ENCODE measurements around the gene ZMIZ1.

Gene ZMIZ1

DNA sequence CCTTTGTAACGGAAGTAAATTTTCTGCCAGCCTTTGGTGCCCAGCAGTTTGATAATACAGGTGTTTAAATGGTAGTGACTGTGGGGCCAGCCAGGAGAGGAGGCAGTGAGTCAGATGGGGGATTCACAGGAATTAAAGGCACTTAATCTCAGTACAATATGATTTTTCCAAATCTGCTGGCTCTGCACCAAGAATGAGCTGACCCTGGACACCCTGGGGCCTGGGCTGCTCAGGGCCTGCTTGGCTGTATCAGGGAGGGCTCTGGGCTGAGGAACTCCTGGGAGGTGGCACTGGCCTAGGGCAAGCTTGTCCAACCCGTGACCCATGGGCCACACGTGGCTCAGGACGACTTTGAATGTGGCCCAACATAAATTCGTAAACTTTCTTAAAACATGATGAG, 104.1 kb downstream of the ZMIZ1 start:
- Histone ChIP-seq H3K36me3 (no peaks in the 10 kb centered on the region; the same call in 1 of the 2 replicates), H3K4me3 (ENCODE audit: low read depth, low read length) (no peak overlapping the region), H3K27me3 (ENCODE audit: insufficient read depth, low read depth, severe bottlenecking) (no peaks in the 10 kb centered on the region), H3K27ac (no peak overlapping the region), H3K9me3 (ENCODE audit: severe bottlenecking) (no peaks in the 10 kb centered on the region)
- TF ChIP-seq, protein P1, sequence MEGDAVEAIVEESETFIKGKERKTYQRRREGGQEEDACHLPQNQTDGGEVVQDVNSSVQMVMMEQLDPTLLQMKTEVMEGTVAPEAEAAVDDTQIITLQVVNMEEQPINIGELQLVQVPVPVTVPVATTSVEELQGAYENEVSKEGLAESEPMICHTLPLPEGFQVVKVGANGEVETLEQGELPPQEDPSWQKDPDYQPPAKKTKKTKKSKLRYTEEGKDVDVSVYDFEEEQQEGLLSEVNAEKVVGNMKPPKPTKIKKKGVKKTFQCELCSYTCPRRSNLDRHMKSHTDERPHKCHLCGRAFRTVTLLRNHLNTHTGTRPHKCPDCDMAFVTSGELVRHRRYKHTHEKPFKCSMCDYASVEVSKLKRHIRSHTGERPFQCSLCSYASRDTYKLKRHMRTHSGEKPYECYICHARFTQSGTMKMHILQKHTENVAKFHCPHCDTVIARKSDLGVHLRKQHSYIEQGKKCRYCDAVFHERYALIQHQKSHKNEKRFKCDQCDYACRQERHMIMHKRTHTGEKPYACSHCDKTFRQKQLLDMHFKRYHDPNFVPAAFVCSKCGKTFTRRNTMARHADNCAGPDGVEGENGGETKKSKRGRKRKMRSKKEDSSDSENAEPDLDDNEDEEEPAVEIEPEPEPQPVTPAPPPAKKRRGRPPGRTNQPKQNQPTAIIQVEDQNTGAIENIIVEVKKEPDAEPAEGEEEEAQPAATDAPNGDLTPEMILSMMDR (IDR thresholded peaks at IDR 0.05; ENCODE audit: low read depth, low read length): no peak
- DNase-seq: no peak

DNA sequence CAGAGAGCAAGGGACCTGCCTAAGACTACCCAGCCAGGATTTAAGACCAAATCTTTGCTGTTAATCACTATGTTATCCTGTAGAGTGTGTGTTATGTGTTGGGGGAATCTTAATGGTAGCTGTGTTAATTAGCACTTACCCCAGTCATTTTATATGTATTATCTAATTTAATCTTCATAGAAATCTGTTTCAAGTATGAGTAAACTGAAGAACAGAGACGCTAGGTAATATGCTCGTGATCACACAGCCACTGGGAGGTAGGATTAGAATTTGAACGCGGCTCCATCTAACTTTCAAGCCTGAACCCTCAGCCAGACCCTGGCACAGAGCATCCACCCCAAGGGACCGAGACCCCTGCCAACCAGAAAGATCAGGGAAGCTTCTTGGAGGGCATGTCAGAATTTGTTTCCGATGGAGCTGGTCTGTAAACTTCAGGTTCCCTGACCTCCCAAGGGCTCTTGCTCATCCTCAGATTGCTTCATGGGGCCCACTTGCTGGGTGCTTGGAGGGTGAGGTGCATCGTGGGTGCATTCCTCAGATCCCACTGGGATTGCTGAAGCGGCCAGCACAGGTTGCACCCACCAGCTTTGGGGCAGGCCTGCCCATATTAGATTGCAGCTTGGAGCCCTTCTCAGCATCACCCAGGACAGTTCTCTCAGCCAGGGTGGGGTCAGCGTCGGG, 105.0 kb downstream of the ZMIZ1 start:
- H3K9me3 ChIP-seq (ENCODE audit: severe bottlenecking): no peaks in the 10 kb centered on the region
- no peaks in the 10 kb centered on the region; the same call in none of the 2 replicates for H3K36me3 ChIP-seq
- no peak overlapping the region for H3K27ac ChIP-seq
- no peaks in the 10 kb centered on the region for H3K27me3 ChIP-seq (ENCODE audit: insufficient read depth, low read depth, severe bottlenecking)
- DNase-seq: no peak
- no peak overlapping the region for H3K4me3 ChIP-seq (ENCODE audit: low read depth, low read length)
- TF ChIP-seq, protein P1 (IDR thresholded peaks at IDR 0.05; ENCODE audit: low read depth, low read length): no peak

DNA sequence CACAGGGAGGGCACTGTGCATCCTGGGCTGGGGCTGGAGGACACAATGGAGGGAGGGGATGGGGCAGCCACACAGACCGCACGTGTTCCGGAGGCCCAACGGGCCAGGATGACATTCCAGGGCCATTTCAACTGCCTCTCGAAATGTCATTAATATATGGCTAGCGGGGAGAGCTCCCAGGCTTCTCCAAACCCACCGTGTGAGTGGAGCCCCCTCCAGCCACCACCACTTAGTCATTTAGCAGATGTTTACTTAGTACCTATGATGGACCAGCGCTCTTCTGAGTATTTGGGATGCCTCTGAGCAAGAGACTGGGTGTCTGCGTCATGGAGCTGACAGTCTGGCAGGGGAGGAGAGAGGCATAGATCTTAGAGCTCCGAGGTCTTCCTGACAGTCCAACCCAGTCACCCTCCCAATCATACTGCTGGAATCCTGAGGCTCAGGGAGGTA, 107.3 kb downstream of the ZMIZ1 start:
- no peaks in the 10 kb centered on the region for H3K27me3 ChIP-seq (ENCODE audit: insufficient read depth, low read depth, severe bottlenecking)
- no peak for DNase-seq
- TF ChIP-seq, protein P1 (IDR thresholded peaks at IDR 0.05; ENCODE audit: low read depth, low read length): no peak
- H3K36me3 ChIP-seq: no peaks in the 10 kb centered on the region; the same call in 1 of the 2 replicates
- H3K9me3 ChIP-seq (ENCODE audit: severe bottlenecking): no peaks in the 10 kb centered on the region
- no peak overlapping the region for H3K27ac ChIP-seq
- H3K4me3 ChIP-seq (ENCODE audit: low read depth, low read length): no peak overlapping the region

DNA sequence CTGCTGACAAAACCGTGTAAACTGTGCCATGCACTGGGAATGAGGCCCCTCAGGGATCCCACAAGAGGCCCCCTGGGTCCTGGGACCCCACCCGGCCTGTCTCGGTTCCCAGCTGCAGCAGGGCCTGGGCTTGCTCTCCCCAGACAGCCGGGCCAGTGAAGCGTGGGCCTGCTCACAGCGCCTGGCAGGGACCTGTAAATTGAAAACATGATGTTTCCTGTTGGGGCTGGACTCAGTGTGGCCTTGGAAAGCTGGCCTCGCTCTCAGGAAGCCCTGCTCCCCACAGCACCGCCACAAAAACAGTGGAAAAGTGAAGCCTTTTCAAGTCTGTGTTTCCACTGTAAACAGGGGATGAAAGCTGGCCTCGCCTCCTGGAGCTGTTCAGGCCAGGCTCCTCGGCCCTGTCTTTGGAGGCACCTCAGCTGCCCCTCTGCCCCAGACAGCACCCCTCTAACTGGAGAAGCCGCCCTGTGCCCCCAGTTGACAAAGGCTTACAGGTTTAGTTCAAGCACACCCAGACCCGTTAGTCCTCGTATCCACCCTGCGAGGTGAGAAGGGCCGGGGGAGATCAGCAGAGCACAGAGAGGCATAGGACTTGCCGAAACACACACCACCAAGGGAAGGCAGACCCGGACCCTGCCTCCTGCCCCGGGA, 108.3 kb downstream of the ZMIZ1 start:
- Histone ChIP-seq H3K36me3 (no peaks in the 10 kb centered on the region; the same call in 1 of the 2 replicates), H3K27ac (0 out of 2 replicates have a peak overlapping the region, but pooled peaks have one; percentile 66)
- TF ChIP-seq, protein P1 (IDR thresholded peaks at IDR 0.05; ENCODE audit: low read depth, low read length): no peak

DNA sequence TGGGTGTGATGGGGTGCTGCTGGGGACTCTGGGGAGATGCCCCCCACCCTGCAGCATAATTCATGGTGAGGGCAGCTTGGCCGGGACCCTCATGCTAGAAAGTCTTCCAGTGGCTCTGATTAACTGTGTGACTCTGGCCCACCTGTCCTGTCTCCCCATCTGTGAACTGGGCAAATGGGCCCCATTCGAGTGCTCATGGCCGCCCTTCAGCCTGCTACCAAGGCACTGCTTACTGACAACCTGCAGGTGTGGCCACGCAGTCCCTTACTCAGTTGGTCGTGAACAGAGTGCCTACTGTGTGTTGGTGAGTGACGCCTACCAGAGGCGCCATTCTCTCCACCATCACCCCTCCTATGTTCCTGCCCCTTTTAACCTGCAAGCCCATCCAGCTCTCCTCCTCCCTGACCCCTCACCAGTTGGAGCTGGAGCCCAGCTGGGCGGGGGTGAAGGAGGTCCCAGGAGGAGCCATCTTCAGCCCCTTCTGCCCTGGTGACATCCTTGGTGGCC, 109.4 kb downstream of the ZMIZ1 start:
- Histone ChIP-seq H3K4me3 (ENCODE audit: low read depth, low read length) (no peak overlapping the region), H3K27ac (peak overlapping the region; percentile 66), H3K27me3 (ENCODE audit: insufficient read depth, low read depth, severe bottlenecking) (no peaks in the 10 kb centered on the region), H3K9me3 (ENCODE audit: severe bottlenecking) (no peaks in the 10 kb centered on the region), H3K36me3 (no peaks in the 10 kb centered on the region; the same call in 1 of the 2 replicates)
- TF ChIP-seq, protein P1 (IDR thresholded peaks at IDR 0.05; ENCODE audit: low read depth, low read length): no peak
- DNase-seq: no peak

More for the DNA sequence above, 108.3 kb downstream of the ZMIZ1 start:
- no peaks in the 10 kb centered on the region for H3K9me3 ChIP-seq (ENCODE audit: severe bottlenecking)
- no peak overlapping the region for H3K4me3 ChIP-seq (ENCODE audit: low read depth, low read length)
- no peaks in the 10 kb centered on the region for H3K27me3 ChIP-seq (ENCODE audit: insufficient read depth, low read depth, severe bottlenecking)
- no peak for DNase-seq

All from WERI-Rb-1 (cell line).